GM12875 (cell line): ENCODE results near the gene NAGS.

Source experiments
- H3K4me3 ChIP-seq: one replicate; pipeline ENCODE4 v1.5.1; 2011; ENCODE audit warnings: low read depth, low read length, control low read depth
- TF ChIP-seq, protein P1 (sequence below): IDR thresholded peaks from 2 replicates; pipeline ENCODE4 v1.5.1; 2011; ENCODE audit warnings: low read depth, mild to moderate bottlenecking, control low read depth, inconsistent platforms, low read length, moderate library complexity, borderline replicate concordance; ENCODE audit not compliant: insufficient read depth

NAGS gene

GRCh38 chr17:44049294-44050060 lies 45.1 kb downstream of the NAGS start:
- TF ChIP-seq, protein P1, sequence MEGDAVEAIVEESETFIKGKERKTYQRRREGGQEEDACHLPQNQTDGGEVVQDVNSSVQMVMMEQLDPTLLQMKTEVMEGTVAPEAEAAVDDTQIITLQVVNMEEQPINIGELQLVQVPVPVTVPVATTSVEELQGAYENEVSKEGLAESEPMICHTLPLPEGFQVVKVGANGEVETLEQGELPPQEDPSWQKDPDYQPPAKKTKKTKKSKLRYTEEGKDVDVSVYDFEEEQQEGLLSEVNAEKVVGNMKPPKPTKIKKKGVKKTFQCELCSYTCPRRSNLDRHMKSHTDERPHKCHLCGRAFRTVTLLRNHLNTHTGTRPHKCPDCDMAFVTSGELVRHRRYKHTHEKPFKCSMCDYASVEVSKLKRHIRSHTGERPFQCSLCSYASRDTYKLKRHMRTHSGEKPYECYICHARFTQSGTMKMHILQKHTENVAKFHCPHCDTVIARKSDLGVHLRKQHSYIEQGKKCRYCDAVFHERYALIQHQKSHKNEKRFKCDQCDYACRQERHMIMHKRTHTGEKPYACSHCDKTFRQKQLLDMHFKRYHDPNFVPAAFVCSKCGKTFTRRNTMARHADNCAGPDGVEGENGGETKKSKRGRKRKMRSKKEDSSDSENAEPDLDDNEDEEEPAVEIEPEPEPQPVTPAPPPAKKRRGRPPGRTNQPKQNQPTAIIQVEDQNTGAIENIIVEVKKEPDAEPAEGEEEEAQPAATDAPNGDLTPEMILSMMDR = no peak
- no peak overlapping the region for H3K4me3 ChIP-seq

DNA sequence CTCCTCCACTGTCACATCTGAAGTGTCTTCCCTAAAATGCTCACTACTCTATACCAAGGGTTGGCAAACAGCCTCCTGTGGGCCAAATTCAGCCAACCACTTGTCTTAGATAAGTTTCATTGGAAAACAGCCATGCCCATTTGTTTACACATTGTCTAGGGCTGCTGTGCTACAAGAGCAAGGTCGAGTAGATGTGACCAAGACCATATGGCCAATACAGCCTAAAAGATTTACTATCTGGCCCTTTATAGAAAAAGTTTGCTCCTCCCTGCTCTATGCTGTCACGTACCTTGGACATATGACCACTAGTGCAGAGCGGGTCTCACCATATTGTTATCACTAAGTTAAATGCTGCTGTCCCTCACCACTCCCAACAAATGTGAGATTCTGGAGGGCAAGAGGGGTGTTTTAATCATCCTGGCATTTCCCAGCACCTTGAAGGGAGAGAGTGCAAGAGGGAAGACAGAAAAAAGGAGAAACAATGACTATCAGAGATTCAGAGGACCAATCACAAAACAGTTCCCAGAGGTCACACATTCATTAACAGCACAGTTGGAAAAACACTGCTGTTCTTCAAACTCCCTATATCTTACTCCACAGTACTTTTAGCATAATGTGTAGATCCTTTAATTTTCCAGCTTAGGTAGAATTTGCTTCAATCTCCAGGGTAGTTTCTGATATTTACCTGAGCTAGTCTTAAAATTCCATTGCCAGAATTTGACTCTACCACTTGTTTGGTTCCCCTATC lies 48.9 kb downstream of the NAGS start:
- TF ChIP-seq, protein P1 = no peak
- H3K4me3 ChIP-seq = no peak overlapping the region
